ENCODE results near the gene TMEM94. TPM values are rescaled to one million over a fixed set of nuclear protein-coding genes. Genes with fewer than 3 reads are reported as not detected.
"Not testable (repeated sequence)": the region's sequence is repeated elsewhere in the genome, so short reads cannot be mapped to it uniquely, and the experiment has no call there.

TMEM94 gene
- total RNA-seq, 1 donor from 2014 or later, result 111 TPM

- H3K36me3 Mint-ChIP-seq (ENCODE audit: low read depth, unreplicated experiment), result no peaks in the 10 kb centered on the region
- no peak for TF ChIP-seq CTCF (IDR thresholded peaks at IDR 0.05; ENCODE audit: unreplicated experiment)
- H3K9me3 Mint-ChIP-seq (ENCODE audit: unreplicated experiment), result no peaks in the 10 kb centered on the region
- H3K4me1 Mint-ChIP-seq (ENCODE audit: unreplicated experiment), result peaks cover 11% of the 10 kb centered on the region
- no peak for DNase-seq (ENCODE audit: low spot score)
- no peak overlapping the region for H3K27ac Mint-ChIP-seq (ENCODE audit: unreplicated experiment)
- H3K4me3 Mint-ChIP-seq (ENCODE audit: unreplicated experiment), result no peak overlapping the region
- no peaks in the 10 kb centered on the region for H3K27me3 Mint-ChIP-seq (ENCODE audit: unreplicated experiment)
Measured at GRCh38 chr17:75439287-75439686, 17.1 kb upstream of the TMEM94 start.

GRCh38 chr17:75440738-75441448 lies 15.5 kb upstream of the TMEM94 start:
- no peaks in the 10 kb centered on the region for H3K9me3 Mint-ChIP-seq (ENCODE audit: unreplicated experiment)
- H3K27me3 Mint-ChIP-seq (ENCODE audit: unreplicated experiment), result no peaks in the 10 kb centered on the region
- DNase-seq (ENCODE audit: low spot score), result no peak
- peak overlapping the region; percentile 19 for H3K27ac Mint-ChIP-seq (ENCODE audit: unreplicated experiment)
- no peak overlapping the region for H3K4me3 Mint-ChIP-seq (ENCODE audit: unreplicated experiment)
- peaks cover 11% of the 10 kb centered on the region for H3K4me1 Mint-ChIP-seq (ENCODE audit: unreplicated experiment)
- H3K36me3 Mint-ChIP-seq (ENCODE audit: low read depth, unreplicated experiment), result no peaks in the 10 kb centered on the region
- TF ChIP-seq CTCF (IDR thresholded peaks at IDR 0.05; ENCODE audit: unreplicated experiment), result no peak

DNA sequence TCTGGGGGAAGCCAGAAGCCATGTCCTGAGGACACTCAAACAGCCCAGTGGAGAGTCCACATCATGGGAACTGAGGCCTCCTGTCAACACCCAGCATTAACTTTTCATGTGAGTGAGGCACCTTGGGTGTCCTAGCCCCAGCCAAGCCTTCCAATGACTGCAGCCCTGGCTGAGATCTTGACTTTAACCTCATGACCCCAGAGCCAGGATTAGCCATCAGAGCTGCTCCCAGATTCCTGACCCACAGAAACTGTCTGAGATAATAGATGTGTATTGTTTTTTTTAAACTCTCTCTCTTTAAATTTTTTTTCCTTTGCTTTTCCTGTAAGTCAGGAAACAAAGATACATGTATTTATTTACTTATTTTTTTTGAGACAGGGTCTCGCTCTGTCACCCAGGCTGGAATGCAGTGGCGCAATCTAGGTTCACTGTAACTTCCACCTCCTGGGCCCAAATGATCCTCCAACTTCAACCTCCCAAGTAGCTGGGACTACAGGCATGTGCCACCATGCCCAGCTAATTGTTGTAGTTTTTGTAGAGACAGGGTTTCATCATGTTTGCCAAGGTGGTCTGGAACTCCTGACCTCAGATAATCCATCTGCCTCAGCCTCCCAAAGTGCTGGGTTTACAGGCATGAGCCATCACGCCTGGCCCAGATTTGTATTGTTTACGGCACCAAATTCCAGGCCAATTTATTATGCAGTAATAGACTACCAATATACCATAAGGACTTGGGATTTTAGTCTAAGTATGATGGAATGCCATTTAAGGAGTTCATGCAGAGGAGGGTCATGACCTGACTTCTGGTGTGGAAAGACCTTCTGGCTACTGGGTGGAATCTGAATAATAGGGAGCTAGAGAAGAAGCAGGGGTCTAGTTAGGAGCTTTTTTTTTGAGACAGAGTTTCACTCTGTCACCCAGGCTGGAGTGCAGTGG lies 14.0 kb upstream of the TMEM94 start:
- Mint-ChIP-seq H3K27ac (ENCODE audit: unreplicated experiment) (peak overlapping the region; percentile 52), H3K4me1 (ENCODE audit: unreplicated experiment) (peaks cover 11% of the 10 kb centered on the region), H3K9me3 (ENCODE audit: unreplicated experiment) (no peaks in the 10 kb centered on the region), H3K27me3 (ENCODE audit: unreplicated experiment) (no peaks in the 10 kb centered on the region), H3K36me3 (ENCODE audit: low read depth, unreplicated experiment) (no peaks in the 10 kb centered on the region), H3K4me3 (ENCODE audit: unreplicated experiment) (no peak overlapping the region)
- no peak for TF ChIP-seq CTCF (IDR thresholded peaks at IDR 0.05; ENCODE audit: unreplicated experiment)
- no peak for DNase-seq (ENCODE audit: low spot score)

DNA sequence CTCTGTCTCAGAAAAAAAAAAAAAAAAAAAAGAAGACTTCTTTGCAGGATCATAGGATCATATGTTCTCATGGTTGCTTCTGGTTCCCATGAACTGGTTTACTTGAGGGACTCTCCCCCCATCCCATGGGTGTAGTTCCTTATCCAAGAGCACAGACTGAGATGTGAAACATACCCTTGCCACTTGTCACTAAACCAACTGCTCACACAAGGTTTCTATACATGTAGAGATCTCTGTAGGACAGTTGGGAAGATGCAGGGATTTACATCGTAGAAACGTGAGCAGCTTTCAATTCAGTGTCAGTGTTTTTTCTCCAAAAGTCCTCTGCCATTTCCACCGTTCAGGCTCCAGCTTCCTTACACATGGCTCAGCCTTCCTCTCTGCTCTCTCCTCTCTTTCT lies 11.1 kb upstream of the TMEM94 start:
- DNase-seq (ENCODE audit: low spot score), result no peak
- Mint-ChIP-seq H3K4me3 (ENCODE audit: unreplicated experiment) (no peak overlapping the region), H3K9me3 (ENCODE audit: unreplicated experiment) (no peaks in the 10 kb centered on the region), H3K36me3 (ENCODE audit: low read depth, unreplicated experiment) (no peaks in the 10 kb centered on the region), H3K27me3 (ENCODE audit: unreplicated experiment) (peaks cover 1% of the 10 kb centered on the region), H3K4me1 (ENCODE audit: unreplicated experiment) (peaks cover 11% of the 10 kb centered on the region), H3K27ac (ENCODE audit: unreplicated experiment) (no peak overlapping the region)
- TF ChIP-seq CTCF (IDR thresholded peaks at IDR 0.05; ENCODE audit: unreplicated experiment), result no peak

DNA sequence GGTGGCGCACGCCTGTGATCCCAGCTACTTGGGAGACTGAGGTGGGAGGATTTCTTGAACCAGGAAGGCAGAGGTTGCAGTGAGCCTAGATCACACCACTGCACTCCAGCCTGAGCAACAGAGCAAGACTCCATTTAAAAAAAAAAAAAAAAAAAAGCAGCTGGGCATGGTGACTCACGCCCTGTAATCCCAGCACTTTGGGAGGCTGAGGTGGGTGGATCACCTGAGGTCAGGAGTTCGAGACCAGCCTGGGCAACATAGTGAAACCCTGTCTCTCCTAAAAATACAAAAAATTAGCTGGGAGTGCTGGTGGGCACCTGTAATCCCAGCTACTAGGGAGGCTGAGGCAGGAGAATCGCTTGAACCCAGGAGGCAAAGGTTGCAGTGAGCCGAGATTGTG lies 10.5 kb upstream of the TMEM94 start:
- not testable (repeated sequence) for H3K27me3 Mint-ChIP-seq (ENCODE audit: unreplicated experiment); H3K4me3 Mint-ChIP-seq (ENCODE audit: unreplicated experiment); H3K27ac Mint-ChIP-seq (ENCODE audit: unreplicated experiment); H3K36me3 Mint-ChIP-seq (ENCODE audit: low read depth, unreplicated experiment); DNase-seq (ENCODE audit: low spot score); H3K9me3 Mint-ChIP-seq (ENCODE audit: unreplicated experiment); H3K4me1 Mint-ChIP-seq (ENCODE audit: unreplicated experiment)

Data from endothelial cell (in vitro differentiated cells).